K562 (cell line): Measurements from ENCODE around the gene BORCS8. TPM values are rescaled to one million over a fixed set of nuclear protein-coding genes. Genes with fewer than 3 reads are reported as not detected.
A peak's percentile ranks its signal among the peaks of the same experiment; 100 is the strongest.

Source experiments
- BMI1 ChIP-seq: fragments of 150-350 bp; IDR thresholded peaks from 2 replicates; pipeline ENCODE4 v1.6.1; 2014; ENCODE audit warnings: low read length
- CEBPB ChIP-seq: fragments of 450-650 bp; IDR thresholded peaks from 2 replicates; pipeline ENCODE4 v1.6.1; 2016; ENCODE audit warnings: missing genetic modification characterization, missing compliant biosample characterization
- CHD2 ChIP-seq: IDR thresholded peaks from 2 replicates; pipeline ENCODE4 v1.6.1; 2011; ENCODE audit warnings: low read depth, low read length
- CREM ChIP-seq: IDR thresholded peaks from 2 replicates; pipeline ENCODE4 v1.6.1; 2014; ENCODE audit warnings: antibody characterized with exemption, low read depth
- CTCF ChIP-seq, 3 experiments: IDR thresholded peaks in 2 of 3; conservative IDR thresholded peaks in 1 of 3; 2 replicates each; pipeline ENCODE4 v1.5.1; 2011 to 2012; ENCODE audit warnings: low read length in 3 of 3, mild to moderate bottlenecking in 3 of 3, control low read depth in 2 of 3, improper control_type of control experiment in 1 of 3, inconsistent platforms in 1 of 3, low read depth in 1 of 3, mixed read lengths in 1 of 3, moderate library complexity in 1 of 3; ENCODE audit not compliant: insufficient read depth in 2 of 3
- CXXC5 ChIP-seq: fragments of 250-450 bp; sonication (Bioruptor Pico); IDR thresholded peaks from 2 replicates; pipeline ENCODE4 v1.8.0; 2022; ENCODE audit warnings: inconsistent platforms, mild to moderate bottlenecking, moderate library complexity
- EHMT2 ChIP-seq: fragments of 450-650 bp; IDR thresholded peaks from 2 replicates; pipeline ENCODE4 v1.6.1; 2018; ENCODE audit warnings: antibody characterized with exemption
- HNRNPH1 ChIP-seq: fragments of 200-400 bp; formaldehyde crosslinking; optimal IDR thresholded peaks from 2 replicates; pipeline ENCODE3; 2017; ENCODE audit warnings: low read depth, mild to moderate bottlenecking, low read length, moderate library complexity
- KDM1A ChIP-seq, 2 experiments: fragments of 450-650 bp; IDR thresholded peaks; 2 replicates each; pipeline ENCODE4 v1.6.1; 2016; ENCODE audit warnings: mild to moderate bottlenecking in 2 of 2
- NR2F6 ChIP-seq: fragments of 450-650 bp; formaldehyde crosslinking; IDR thresholded peaks from 2 replicates; pipeline ENCODE4 v1.4.0; 2020; ENCODE audit warnings: mild to moderate bottlenecking
- PHB2 ChIP-seq: fragments of 450-650 bp; IDR thresholded peaks from 2 replicates; pipeline ENCODE4 v1.6.1; 2017; ENCODE audit warnings: low read depth
- REST ChIP-seq, 2 experiments: fragments of 450-650 bp; formaldehyde crosslinking in 1 of 2; IDR thresholded peaks; 2 replicates each; pipeline versions ENCODE4 v1.4.0 to v1.6.1; 2014 to 2020; ENCODE audit warnings: mild to moderate bottlenecking in 2 of 2, borderline replicate concordance in 1 of 2, low read depth in 1 of 2
- SOX6 ChIP-seq: fragments of 450-650 bp; IDR thresholded peaks from 2 replicates; pipeline ENCODE4 v1.6.1; 2014; ENCODE audit warnings: mild to moderate bottlenecking
- TFAM ChIP-seq: fragments of 250-450 bp; sonication (Bioruptor Pico); conservative IDR thresholded peaks from 2 replicates; pipeline ENCODE4 v1.5.0; 2021; ENCODE audit warnings: mild to moderate bottlenecking, moderate library complexity
- ZNF23 ChIP-seq: fragments of 250-450 bp; sonication (Bioruptor Pico); IDR thresholded peaks from 2 replicates; pipeline ENCODE4 v1.4.0; 2020; ENCODE audit warnings: mild to moderate bottlenecking
- ZNF277 ChIP-seq: fragments of 250-450 bp; sonication (Bioruptor Pico); IDR thresholded peaks from 2 replicates; pipeline ENCODE4 v1.8.0; 2022; ENCODE audit warnings: inconsistent platforms, mild to moderate bottlenecking, moderate library complexity, borderline replicate concordance
- ZNF282 ChIP-seq: sonication (generic); formaldehyde crosslinking; IDR thresholded peaks from 2 replicates; pipeline ENCODE4 v1.8.1; 2023; ENCODE audit warnings: missing genetic modification reagents
- ZNF316 ChIP-seq: fragments of 450-650 bp; IDR thresholded peaks from 2 replicates; pipeline ENCODE4 v1.6.1; 2016
- ZNF766 ChIP-seq: fragments of 200-800 bp; sonication (Bioruptor generic); conservative IDR thresholded peaks from 2 replicates; pipeline ENCODE4 v1.6.1; 2016; ENCODE audit warnings: missing genetic modification characterization, missing compliant biosample characterization
- polyA plus RNA-seq, 8 experiments: library from polyadenylated mRNA; depleted of rRNA in 4 of 8; stranded (reverse) in 5 of 8; unstranded in 3 of 8; fragments of >200 nt; fragmentation: Nextera tagmentation in 2 of 8; fragmentation: Illumina TruSeq in 1 of 8; extraction: Ambion mirVana in 2 of 8; extraction: Trizol in 1 of 8; gene quantifications; 2 replicates each; pipeline versions ENCODE4 v1.2.1 to v1.2.3, GENCODE V29; 2011 to 2014; ENCODE audit warnings: inconsistent platforms in 1 of 8, missing spikeins in 1 of 8
- total RNA-seq, 7 experiments: library from RNA; depleted of rRNA in 6 of 7; stranded (reverse); fragments of >200 nt in 6 of 7; fragmentation: Illumina TruSeq in 2 of 7; extraction: Trizol in 2 of 7; gene quantifications; 2 replicates each; pipeline versions ENCODE4 v1.2.1 to v1.2.3, GENCODE V29; 2011 to 2021; ENCODE audit warnings: low replicate concordance in 1 of 7

Gene BORCS8
- total and polyA plus RNA-seq, 9 of the 15 experiments (the other 6 are each of a cell fraction or from before 2014, with no cell fraction given), result 4.6 to 33.6 (median 16.3) TPM

GRCh38 chr19:19217099-19217498 is 25.1 kb upstream of the BORCS8 start (continued):
- TF ChIP-seq CTCF (IDR thresholded peaks at IDR 0.05 in 2 of 3, conservative IDR thresholded peaks at IDR 0.05 in 1 of 3; ENCODE audit: insufficient read depth in 2 of 3, low read depth in 1 of 3, low read length in 3 of 3) (peak; percentile 48 to 53 (median 51); a peak in 5 of 6 replicates), ZNF766 (CRISPR knock-in tag) (no peak), REST (IDR thresholded peaks at IDR 0.05; ENCODE audit: borderline replicate concordance) (peak; percentile 84), REST (CRISPR knock-in tag; IDR thresholded peaks at IDR 0.05; ENCODE audit: low read depth) (no peak), CREM (no peak), ZNF23 (CRISPR knock-in tag) (peak; percentile 98), BMI1 (no peak), ZNF277 (CRISPR knock-in tag) (no peak), CEBPB (no peak), PHB2 (no peak), HNRNPH1 (no peak), NR2F6 (CRISPR knock-in tag) (no peak), CXXC5 (no peak), ZNF316 (peak; percentile 68), CHD2 (no peak), EHMT2 (peak; percentile 76; the same call in 1 of the 2 replicates), KDM1A (IDR thresholded peaks at IDR 0.05) (peak in 1 of 2 experiments; percentile 30; a peak in 1 of 4 replicates), ZNF282 (CRISPR knock-in tag) (no peak), SOX6 (no peak), TFAM (CRISPR knock-in tag) (no peak)
